Breast epithelium (tissue), 3 donors: ENCODE measurements around the gene UBE4B.

ENCODE experiments used
- POLR2A ChIP-seq: fragments of 450-650 bp; IDR thresholded peaks from one replicate; pipeline ENCODE4 v1.6.1; 2016; ENCODE audit warnings: antibody characterized with exemption, mild to moderate bottlenecking, moderate library complexity
- TF ChIP-seq, protein P1 (sequence below), 3 donors: fragments of 450-650 bp; IDR thresholded peaks; one replicate each; pipeline ENCODE4 v1.5.1; 2016 to 2017; ENCODE audit warnings: antibody characterized with exemption in 3 of 3, mild to moderate bottlenecking in 3 of 3, moderate library complexity in 3 of 3

DNA sequence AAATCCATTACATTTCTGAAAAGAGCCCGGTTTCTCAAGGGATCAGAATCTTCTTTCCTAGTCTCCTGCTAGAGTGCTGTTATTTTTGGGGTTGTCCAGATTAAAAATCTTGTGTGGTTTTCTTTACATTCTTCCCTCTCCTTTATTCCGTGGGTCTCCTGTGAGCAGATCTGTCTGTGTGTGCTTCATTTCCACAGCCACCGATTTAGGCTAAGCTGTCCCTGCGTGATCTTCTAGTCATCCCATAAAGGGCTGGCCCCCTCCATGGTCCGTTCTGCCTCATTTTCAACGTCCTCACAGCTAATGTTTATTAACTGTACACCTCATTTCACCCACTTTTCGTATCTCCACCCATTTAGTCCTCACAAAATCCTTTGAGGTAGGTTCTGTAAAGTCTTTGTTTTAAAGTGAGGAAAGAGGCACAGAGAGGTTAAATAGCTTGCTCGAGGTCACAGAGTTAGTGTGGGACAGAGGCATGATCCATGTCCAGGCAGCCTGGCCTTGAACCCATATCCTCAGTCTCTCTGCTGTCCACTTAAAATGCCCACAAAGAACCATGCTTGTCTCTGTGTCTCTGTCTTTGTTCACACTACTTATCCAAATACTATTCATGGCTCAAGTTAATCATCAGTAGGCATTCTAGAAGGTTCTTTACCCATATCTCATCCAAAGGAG, 139.4 kb downstream of the UBE4B start:
- TF ChIP-seq, protein P1, sequence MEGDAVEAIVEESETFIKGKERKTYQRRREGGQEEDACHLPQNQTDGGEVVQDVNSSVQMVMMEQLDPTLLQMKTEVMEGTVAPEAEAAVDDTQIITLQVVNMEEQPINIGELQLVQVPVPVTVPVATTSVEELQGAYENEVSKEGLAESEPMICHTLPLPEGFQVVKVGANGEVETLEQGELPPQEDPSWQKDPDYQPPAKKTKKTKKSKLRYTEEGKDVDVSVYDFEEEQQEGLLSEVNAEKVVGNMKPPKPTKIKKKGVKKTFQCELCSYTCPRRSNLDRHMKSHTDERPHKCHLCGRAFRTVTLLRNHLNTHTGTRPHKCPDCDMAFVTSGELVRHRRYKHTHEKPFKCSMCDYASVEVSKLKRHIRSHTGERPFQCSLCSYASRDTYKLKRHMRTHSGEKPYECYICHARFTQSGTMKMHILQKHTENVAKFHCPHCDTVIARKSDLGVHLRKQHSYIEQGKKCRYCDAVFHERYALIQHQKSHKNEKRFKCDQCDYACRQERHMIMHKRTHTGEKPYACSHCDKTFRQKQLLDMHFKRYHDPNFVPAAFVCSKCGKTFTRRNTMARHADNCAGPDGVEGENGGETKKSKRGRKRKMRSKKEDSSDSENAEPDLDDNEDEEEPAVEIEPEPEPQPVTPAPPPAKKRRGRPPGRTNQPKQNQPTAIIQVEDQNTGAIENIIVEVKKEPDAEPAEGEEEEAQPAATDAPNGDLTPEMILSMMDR (IDR thresholded peaks at IDR 0.05), result no peak
- no peak for TF ChIP-seq POLR2A
